Cerebellar nuclear complex (tissue), 1 donor: ENCODE results near the gene SH3BGR.

Source experiments
- DNase-seq, 2 experiments: peaks; one replicate each; lab custom pipeline; 2025; lab: John Stamatoyannopoulos, UW

SH3BGR gene

GRCh38 chr21:39456665-39457064 is 4.9 kb downstream of the SH3BGR start:
- no peak for DNase-seq

DNA sequence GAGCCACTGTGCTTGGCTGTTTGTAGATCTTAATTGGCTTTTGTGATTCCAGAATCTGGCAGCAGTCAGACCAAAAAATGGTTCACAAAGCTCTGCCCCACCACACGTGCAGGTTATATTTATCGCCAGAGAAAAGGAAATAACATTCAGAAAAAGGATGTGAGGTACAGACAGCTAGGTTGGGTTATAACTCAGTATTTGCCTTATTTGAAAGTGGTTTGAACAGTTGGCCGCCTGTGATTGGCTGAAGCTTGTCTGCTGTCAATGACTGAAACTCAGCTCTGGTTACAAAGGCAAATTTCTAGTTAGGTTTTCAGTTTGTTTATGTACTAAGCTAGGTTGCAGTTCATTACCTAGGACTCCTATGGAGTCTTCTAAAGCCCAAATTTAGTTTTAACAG is 9.6 kb downstream of the SH3BGR start:
- no peak for DNase-seq

GRCh38 chr21:39463308-39463707 is 11.5 kb downstream of the SH3BGR start:
- no peak for DNase-seq

DNA sequence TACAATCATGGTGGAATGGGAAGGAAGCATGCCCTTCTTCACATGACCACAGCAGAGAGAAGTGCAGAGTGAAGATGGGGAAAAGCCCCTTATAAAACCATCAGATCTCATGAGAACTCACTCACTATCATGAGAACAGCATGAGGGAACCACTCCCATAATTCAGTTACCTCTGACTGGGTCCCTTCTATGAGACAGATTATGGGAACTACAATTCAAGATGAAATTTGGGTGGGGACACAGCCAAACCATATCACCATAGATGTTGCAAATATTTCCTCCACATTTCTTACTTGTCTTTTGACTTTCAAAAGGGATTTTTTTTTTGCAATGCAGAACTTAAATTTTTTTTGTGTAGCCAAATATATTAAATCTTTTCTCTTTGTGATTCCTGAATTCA is 14.8 kb downstream of the SH3BGR start:
- no peak for DNase-seq

GRCh38 chr21:39467746-39468145 is 16.0 kb downstream of the SH3BGR start:
- no peak for DNase-seq

GRCh38 chr21:39468559-39468958 is 16.8 kb downstream of the SH3BGR start:
- no peak for DNase-seq

DNA sequence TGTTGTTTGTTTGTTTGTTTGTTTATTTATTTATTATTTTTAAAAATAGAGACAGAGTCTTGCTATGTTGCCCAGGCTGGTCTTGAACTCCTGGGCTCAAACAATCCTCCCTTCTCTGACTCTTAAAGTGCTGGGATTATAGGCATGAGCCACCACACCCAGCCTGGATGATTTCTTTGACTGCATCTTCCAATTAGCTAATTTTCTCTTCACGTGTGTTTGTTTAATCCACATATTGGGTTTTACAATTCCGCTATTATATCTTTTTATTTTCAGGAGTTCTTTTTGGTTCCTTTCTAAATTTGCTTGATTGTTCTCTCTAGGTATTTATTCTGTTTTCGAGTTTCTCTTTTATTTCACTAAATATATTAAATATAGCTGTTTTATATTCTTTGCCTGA is 19.8 kb downstream of the SH3BGR start:
- DNase-seq, result no peak

DNA sequence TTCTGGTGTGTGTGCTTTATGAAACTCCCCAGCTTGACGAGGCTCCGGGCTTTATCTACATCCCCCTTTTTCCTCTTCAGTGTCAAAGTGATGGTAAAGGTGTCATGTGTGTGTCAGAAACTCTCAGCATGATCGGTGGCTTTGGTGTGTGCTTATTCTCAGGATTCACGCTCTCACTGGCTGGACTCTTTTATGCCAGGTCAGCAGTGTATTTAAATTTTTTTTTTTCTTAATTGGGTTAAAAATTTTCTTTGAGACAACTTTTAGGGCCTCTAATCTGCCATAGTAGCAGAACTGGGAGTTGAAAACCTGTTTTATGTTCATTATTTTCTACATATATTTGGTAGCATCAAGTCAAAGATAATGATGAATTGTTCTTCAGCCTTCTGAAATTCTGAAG is 21.0 kb downstream of the SH3BGR start:
- no peak for DNase-seq

DNA sequence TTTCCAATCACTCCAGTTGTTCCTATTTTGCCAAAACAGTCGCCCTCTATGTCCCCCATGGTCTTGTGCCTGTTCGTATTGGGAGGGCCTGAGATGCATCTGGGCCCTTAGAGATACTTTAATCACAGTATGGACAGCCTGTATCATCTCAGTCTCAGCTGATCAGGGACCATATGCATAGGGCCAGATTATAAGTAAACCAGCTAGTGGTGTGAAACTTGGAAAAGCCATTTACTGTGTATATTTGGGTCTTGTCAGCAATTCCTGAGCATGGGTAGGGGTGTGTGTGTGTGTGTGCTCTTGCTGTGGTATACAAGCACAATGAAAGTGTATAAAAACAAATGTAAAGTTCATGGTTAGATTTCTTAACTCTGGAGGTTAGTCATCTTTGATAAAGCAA is 22.8 kb downstream of the SH3BGR start:
- no peak for DNase-seq

- DNase-seq, result no peak
These were observed 27.5 kb downstream of the SH3BGR start for GRCh38 chr21:39479164-39479813.

- DNase-seq, result no peak
These were observed 28.0 kb downstream of the SH3BGR start for GRCh38 chr21:39479814-39480182.

DNA sequence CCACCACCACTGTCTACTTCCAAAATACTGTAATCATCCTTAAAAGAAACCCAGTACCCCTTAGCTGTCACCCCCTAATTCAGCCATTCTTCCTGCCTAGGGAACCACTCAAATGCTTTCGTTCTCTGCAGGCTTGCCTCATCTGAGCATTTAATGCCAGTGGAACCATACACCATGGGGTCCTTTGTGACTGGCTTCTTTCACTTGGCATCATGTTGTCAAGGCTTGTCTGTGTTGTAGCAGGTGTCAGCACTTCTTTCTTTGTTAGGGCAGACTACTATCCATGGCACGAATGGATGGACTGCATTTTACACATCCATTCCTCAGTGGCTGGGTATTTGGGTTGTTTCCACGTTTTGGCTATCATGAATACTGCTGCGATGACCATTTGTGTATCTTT is 28.5 kb downstream of the SH3BGR start:
- DNase-seq, result no peak

DNA sequence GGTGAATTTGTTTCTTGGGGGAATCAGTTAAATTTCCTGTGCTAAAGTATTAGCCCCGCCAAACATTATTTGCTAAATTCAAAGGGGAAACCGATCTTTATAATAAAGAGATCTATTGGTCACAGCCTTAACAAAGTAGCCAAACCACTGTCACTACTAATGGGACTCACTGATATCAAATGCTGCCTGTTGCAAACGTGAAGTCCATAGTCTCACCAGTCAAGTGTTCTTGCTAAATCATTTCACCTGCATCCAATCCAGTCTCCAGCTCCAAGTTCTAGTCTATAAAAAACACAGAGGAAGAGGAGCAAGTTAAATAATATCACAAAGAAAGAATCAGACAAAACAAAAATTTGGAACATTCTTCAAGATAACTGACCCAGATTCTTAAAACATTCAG is 30.1 kb downstream of the SH3BGR start:
- no peak for DNase-seq

DNA sequence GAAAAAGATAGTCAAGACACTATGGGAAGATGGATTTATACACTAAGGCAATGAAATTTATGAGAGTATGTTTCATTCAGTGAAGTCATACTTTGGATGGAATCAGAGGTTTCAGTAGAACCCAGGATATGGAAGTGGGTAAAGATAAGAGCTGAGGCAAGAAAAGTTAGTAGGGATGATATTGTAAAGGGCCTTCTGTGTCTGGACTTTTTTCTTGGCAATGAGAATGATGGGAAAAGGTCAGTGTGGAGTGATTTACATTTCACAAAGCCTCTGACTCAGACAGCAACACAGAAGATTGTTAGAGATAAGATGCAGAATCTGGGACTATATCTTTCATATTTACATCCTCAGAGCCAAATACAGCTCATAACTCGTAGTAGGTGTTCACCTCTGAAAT is 32.1 kb downstream of the SH3BGR start:
- DNase-seq, result no peak

- no peak for DNase-seq
These were observed 33.0 kb downstream of the SH3BGR start for GRCh38 chr21:39484711-39485276.

- no peak for DNase-seq
These were observed 37.7 kb downstream of the SH3BGR start for GRCh38 chr21:39489380-39489924.

- no peak for DNase-seq
These were observed 47.4 kb downstream of the SH3BGR start for GRCh38 chr21:39499156-39499555.

DNA sequence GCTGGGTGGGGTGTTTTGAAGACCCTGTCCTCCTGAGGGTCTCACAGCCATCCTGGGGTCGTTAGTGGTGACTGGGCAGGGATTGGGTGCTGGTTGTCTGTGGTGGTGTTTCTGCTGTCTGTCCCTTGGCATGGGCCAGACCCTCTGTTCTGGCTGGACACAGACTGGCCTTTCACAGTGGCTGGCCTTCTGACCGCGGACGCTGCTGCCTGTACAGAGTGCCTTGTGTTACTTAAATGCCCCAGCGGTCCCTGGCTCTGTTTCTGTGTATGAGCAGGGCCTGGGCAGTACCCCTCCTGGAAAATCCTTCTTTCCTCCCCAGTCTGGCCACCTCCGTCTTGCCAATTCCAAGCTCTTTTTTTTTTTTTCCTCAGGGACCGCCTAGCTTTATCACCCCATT is 50.9 kb downstream of the SH3BGR start:
- no peak for DNase-seq

DNA sequence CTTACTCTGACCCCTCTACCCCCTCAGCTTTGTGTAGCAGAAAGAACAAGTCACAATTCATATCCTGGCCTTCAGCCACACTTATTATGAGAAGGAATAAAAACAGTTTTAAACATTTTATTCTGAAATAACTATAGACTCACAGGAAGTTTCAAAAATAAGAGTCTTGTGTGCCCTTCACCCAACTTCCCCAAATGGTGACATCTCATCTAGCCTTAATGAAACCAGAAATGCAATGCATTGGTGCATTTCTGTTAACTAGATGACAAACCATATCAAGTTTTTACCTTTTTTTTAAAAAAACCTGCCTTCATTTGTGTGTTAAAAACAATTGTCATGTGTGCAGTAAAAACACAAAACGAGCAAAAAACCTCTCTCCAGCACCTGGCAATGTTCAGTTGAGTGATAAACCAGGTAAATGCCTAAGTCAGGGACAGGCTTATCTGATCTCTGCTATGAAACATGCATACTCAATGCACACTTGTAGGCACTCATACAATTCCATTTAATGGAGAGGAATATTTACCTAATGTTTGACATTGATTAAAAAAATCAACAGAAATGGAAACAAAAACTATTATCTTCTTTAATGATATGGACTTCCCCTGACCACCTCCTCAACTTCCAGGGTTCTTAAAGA is 51.5 kb downstream of the SH3BGR start:
- DNase-seq, result no peak

GRCh38 chr21:39504230-39504629 is 52.5 kb downstream of the SH3BGR start:
- DNase-seq, result no peak

- no peak for DNase-seq
These were observed 58.5 kb downstream of the SH3BGR start for GRCh38 chr21:39510240-39510639.

- DNase-seq, result no peak
These were observed 59.3 kb downstream of the SH3BGR start for GRCh38 chr21:39511102-39511501.

- DNase-seq, result no peak
These were observed 62.0 kb downstream of the SH3BGR start for GRCh38 chr21:39513735-39514134.
